DOHH2 (cell line): Measurements from ENCODE around the gene CXorf65.

Experiments
- EZH2phosphoT487 ChIP-seq: fragments of 200-600 bp; sonication (generic); IDR thresholded peaks from 2 replicates; pipeline ENCODE4 v1.6.1; 2017; ENCODE audit warnings: borderline replicate concordance, mild to moderate bottlenecking, antibody characterized with exemption, low read length, moderate library complexity, mixed read lengths
- TF ChIP-seq, protein P1 (sequence below): fragments of 200-600 bp; sonication (generic); IDR thresholded peaks from one replicate; pipeline ENCODE4 v1.5.1; 2014; ENCODE audit warnings: antibody characterized with exemption, mild to moderate bottlenecking, low read depth, low read length; ENCODE audit not compliant: poor library complexity, severe bottlenecking

DNA sequence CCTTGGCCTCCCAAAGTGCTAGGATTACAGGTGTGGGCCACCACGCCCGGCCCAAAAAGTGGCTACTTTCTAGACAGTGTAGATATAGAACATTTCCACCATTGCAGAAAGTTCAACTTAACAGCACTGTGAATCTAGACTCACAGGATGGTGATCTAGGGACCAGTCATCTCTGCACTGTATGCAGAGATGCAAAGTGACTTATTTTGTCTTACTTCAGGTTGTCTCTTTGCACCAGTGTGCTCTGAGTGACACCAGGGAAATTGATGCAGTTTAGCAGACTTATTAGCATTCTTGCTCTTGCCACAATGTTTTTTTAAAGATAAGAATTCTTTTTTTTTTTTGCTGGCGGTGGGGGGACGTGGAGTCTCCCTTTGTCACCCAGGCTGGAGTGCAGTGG is 23.7 kb downstream of the CXorf65 start:
- TF ChIP-seq, protein P1, sequence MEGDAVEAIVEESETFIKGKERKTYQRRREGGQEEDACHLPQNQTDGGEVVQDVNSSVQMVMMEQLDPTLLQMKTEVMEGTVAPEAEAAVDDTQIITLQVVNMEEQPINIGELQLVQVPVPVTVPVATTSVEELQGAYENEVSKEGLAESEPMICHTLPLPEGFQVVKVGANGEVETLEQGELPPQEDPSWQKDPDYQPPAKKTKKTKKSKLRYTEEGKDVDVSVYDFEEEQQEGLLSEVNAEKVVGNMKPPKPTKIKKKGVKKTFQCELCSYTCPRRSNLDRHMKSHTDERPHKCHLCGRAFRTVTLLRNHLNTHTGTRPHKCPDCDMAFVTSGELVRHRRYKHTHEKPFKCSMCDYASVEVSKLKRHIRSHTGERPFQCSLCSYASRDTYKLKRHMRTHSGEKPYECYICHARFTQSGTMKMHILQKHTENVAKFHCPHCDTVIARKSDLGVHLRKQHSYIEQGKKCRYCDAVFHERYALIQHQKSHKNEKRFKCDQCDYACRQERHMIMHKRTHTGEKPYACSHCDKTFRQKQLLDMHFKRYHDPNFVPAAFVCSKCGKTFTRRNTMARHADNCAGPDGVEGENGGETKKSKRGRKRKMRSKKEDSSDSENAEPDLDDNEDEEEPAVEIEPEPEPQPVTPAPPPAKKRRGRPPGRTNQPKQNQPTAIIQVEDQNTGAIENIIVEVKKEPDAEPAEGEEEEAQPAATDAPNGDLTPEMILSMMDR: no peak
- TF ChIP-seq EZH2phosphoT487: no peak
